GM19025 (cell line): ENCODE results near the gene PCP4L1.
"Not testable (repeated sequence)": the region's sequence is repeated elsewhere in the genome, so short reads cannot be mapped to it uniquely, and the experiment has no call there.

Experiments used
- ATAC-seq: cut with Tn5 transposase; IDR thresholded peaks from one replicate; pipeline ENCODE4 v1.9.1; 2021; ENCODE audit warnings: mild to moderate bottlenecking, low read depth, moderate library complexity; ENCODE audit not compliant: unreplicated experiment

Gene PCP4L1

GRCh38 chr1:161311595-161312181 is 53.1 kb downstream of the PCP4L1 start:
- ATAC-seq = no peak

GRCh38 chr1:161313554-161314200 is 55.1 kb downstream of the PCP4L1 start:
- ATAC-seq = no peak

GRCh38 chr1:161314201-161314981 is 55.8 kb downstream of the PCP4L1 start, which contains the start of gene SDHC:
SDHC (plus strand) TSS chr1:161314381; CDS start chr1:161314406, 25 bp downstream.
- peak; percentile 96 for ATAC-seq

- ATAC-seq = not testable (repeated sequence)
These were observed 57.5 kb downstream of the PCP4L1 start for GRCh38 chr1:161315841-161316674.

- no peak for ATAC-seq
These were observed 65.5 kb downstream of the PCP4L1 start for GRCh38 chr1:161324020-161324419.

- no peak for ATAC-seq
These were observed 71.8 kb downstream of the PCP4L1 start for GRCh38 chr1:161330346-161330745.

GRCh38 chr1:161333166-161333565 is 74.6 kb downstream of the PCP4L1 start:
- no peak for ATAC-seq
